GM19193 (cell line): Measurements from ENCODE around the gene SKAP2.

Experiments
- POLR2A ChIP-seq: IDR thresholded peaks from 4 replicates; pipeline ENCODE4 v1.6.1; 2011; ENCODE audit not compliant: insufficient read depth, insufficient read length; ENCODE audit errors: extremely low read depth

SKAP2 gene

GRCh38 chr7:26656735-26657134, 207.7 kb downstream of the SKAP2 start:
- no peak for TF ChIP-seq POLR2A

GRCh38 chr7:26655781-26656180, 208.6 kb downstream of the SKAP2 start:
- no peak for TF ChIP-seq POLR2A

- TF ChIP-seq POLR2A = no peak
These were observed 210.7 kb downstream of the SKAP2 start for GRCh38 chr7:26653430-26654399.

GRCh38 chr7:26652401-26653100, 211.8 kb downstream of the SKAP2 start:
- TF ChIP-seq POLR2A = no peak

- no peak for TF ChIP-seq POLR2A
These were observed 214.3 kb downstream of the SKAP2 start for GRCh38 chr7:26650103-26650502.

GRCh38 chr7:26649388-26649787, 215.0 kb downstream of the SKAP2 start:
- TF ChIP-seq POLR2A = no peak

GRCh38 chr7:26648554-26648953, 215.8 kb downstream of the SKAP2 start:
- TF ChIP-seq POLR2A = no peak

GRCh38 chr7:26646336-26647048, 217.9 kb downstream of the SKAP2 start:
- no peak for TF ChIP-seq POLR2A

GRCh38 chr7:26645121-26645520, 219.3 kb downstream of the SKAP2 start:
- TF ChIP-seq POLR2A = no peak

GRCh38 chr7:26642416-26642815, 222.0 kb downstream of the SKAP2 start:
- no peak for TF ChIP-seq POLR2A

- no peak for TF ChIP-seq POLR2A
These were observed 224.7 kb downstream of the SKAP2 start for GRCh38 chr7:26639695-26640094.

GRCh38 chr7:26639111-26639510, 225.3 kb downstream of the SKAP2 start:
- no peak for TF ChIP-seq POLR2A

- TF ChIP-seq POLR2A = no peak
These were observed 226.2 kb downstream of the SKAP2 start for GRCh38 chr7:26638140-26638539.

- no peak for TF ChIP-seq POLR2A
These were observed 226.8 kb downstream of the SKAP2 start for GRCh38 chr7:26637610-26638009.

- TF ChIP-seq POLR2A = no peak
These were observed 227.6 kb downstream of the SKAP2 start for GRCh38 chr7:26636808-26637207.
